ENCODE results near the gene MED12.
A peak's percentile ranks its signal among the peaks of the same experiment; 100 is the strongest.

The MED12 gene

DNA sequence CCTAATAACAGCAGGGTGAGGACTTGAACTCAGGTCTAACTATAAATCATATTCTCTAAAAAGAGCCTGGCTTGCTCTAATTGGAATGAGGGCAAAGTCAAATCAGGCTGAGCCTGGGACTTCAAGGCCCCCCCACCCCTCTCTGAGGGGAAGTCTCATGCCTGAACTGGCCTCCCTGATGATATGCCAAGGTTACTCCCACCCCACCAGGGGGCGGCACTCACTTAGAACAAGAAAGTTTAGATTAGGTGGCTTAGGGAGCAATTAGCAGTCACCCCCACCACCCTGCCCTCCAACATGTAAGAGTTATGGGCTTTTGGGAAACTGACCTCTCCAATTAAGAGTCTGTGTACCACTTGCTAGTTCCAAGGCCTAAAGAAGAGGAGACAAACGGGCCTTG lies 20.1 kb upstream of the MED12 start:
- peaks cover 14% of the 10 kb centered on the region for H3K27me3 ChIP-seq (ENCODE audit: control insufficient read depth, insufficient read depth, low read length)
- H3K27ac ChIP-seq (ENCODE audit: low read length), result no peak overlapping the region
- no peak overlapping the region for H3K4me3 ChIP-seq (ENCODE audit: low read length)
- H3K4me1 ChIP-seq (ENCODE audit: control insufficient read depth, low read depth, low read length), result peaks cover 7% of the 10 kb centered on the region
- no peak overlapping the region for H3K9ac ChIP-seq (ENCODE audit: low read length)
- H3K36me3 ChIP-seq (ENCODE audit: control insufficient read depth, low read depth, low read length), result no peaks in the 10 kb centered on the region
- no peaks in the 10 kb centered on the region for H3K9me3 ChIP-seq (ENCODE audit: control insufficient read depth, low read depth, low read length)

- peak overlapping the region; percentile 17 for H3K4me3 ChIP-seq (ENCODE audit: low read length)
- no peak overlapping the region for H3K9ac ChIP-seq (ENCODE audit: low read length)
- H3K27me3 ChIP-seq (ENCODE audit: control insufficient read depth, insufficient read depth, low read length), result peaks cover 14% of the 10 kb centered on the region
- H3K9me3 ChIP-seq (ENCODE audit: control insufficient read depth, low read depth, low read length), result no peaks in the 10 kb centered on the region
- no peaks in the 10 kb centered on the region for H3K36me3 ChIP-seq (ENCODE audit: control insufficient read depth, low read depth, low read length)
- H3K27ac ChIP-seq (ENCODE audit: low read length), result no peak overlapping the region
- peaks cover 10% of the 10 kb centered on the region for H3K4me1 ChIP-seq (ENCODE audit: control insufficient read depth, low read depth, low read length)
Measured at GRCh38 chrX:71098951-71099506, 19.4 kb upstream of the MED12 start.

DNA sequence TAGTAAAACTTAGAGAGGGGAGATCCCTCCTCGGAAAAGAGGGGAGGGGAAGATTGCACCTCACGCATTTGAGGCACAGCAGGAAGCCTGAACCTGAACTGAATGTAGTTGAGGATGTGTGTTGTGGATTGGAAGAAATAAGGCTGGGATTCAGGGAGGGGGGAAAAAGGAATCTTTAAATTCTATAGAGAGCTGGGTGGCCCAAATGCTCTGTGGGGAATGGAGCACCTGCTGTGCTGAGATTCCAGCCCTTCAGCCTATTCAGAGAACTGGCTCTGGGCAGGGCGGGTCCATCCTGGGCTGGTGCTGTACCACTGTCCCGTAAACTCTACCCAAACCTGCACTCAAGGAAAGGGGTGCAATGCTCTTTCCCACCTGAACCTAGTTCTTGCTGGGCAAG lies 18.7 kb upstream of the MED12 start:
- Histone ChIP-seq H3K9me3 (ENCODE audit: control insufficient read depth, low read depth, low read length) (no peaks in the 10 kb centered on the region), H3K27me3 (ENCODE audit: control insufficient read depth, insufficient read depth, low read length) (peaks cover 14% of the 10 kb centered on the region), H3K9ac (ENCODE audit: low read length) (no peak overlapping the region), H3K36me3 (ENCODE audit: control insufficient read depth, low read depth, low read length) (no peaks in the 10 kb centered on the region), H3K27ac (ENCODE audit: low read length) (no peak overlapping the region), H3K4me1 (ENCODE audit: control insufficient read depth, low read depth, low read length) (peaks cover 10% of the 10 kb centered on the region), H3K4me3 (ENCODE audit: low read length) (peak overlapping the region; percentile 17)

DNA sequence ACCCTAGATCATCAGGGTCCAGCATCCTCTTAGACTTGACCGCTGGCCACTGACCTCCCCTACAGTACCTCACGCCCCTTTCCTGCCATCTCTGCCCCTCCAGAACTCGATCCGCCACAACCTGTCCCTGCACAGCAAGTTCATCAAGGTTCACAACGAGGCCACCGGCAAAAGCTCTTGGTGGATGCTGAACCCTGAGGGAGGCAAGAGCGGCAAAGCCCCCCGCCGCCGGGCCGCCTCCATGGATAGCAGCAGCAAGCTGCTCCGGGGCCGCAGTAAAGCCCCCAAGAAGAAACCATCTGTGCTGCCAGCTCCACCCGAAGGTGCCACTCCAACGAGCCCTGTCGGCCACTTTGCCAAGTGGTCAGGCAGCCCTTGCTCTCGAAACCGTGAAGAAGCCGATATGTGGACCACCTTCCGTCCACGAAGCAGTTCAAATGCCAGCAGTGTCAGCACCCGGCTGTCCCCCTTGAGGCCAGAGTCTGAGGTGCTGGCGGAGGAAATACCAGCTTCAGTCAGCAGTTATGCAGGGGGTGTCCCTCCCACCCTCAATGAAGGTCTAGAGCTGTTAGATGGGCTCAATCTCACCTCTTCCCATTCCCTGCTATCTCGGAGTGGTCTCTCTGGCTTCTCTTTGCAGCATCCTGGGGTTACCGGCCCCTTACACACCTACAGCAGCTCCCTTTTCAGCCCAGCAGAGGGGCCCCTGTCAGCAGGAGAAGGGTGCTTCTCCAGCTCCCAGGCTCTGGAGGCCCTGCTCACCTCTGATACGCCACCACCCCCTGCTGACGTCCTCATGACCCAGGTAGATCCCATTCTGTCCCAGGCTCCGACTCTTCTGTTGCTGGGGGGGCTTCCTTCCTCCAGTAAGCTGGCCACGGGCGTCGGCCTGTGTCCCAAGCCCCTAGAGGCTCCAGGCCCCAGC lies 17.6 kb upstream of the MED12 start:
- Histone ChIP-seq H3K4me3 (ENCODE audit: low read length) (no peak overlapping the region), H3K27me3 (ENCODE audit: control insufficient read depth, insufficient read depth, low read length) (peaks cover 14% of the 10 kb centered on the region), H3K36me3 (ENCODE audit: control insufficient read depth, low read depth, low read length) (no peaks in the 10 kb centered on the region), H3K9ac (ENCODE audit: low read length) (no peak overlapping the region), H3K27ac (ENCODE audit: low read length) (no peak overlapping the region), H3K9me3 (ENCODE audit: control insufficient read depth, low read depth, low read length) (no peaks in the 10 kb centered on the region), H3K4me1 (ENCODE audit: control insufficient read depth, low read depth, low read length) (peaks cover 10% of the 10 kb centered on the region)

GRCh38 chrX:71102292-71102691 lies 16.1 kb upstream of the MED12 start:
- H3K27ac ChIP-seq (ENCODE audit: low read length), result no peak overlapping the region
- peaks cover 8% of the 10 kb centered on the region for H3K27me3 ChIP-seq (ENCODE audit: control insufficient read depth, insufficient read depth, low read length)
- no peak overlapping the region for H3K4me3 ChIP-seq (ENCODE audit: low read length)
- H3K9me3 ChIP-seq (ENCODE audit: control insufficient read depth, low read depth, low read length), result peaks cover 2% of the 10 kb centered on the region
- peaks cover 10% of the 10 kb centered on the region for H3K4me1 ChIP-seq (ENCODE audit: control insufficient read depth, low read depth, low read length)
- no peaks in the 10 kb centered on the region for H3K36me3 ChIP-seq (ENCODE audit: control insufficient read depth, low read depth, low read length)
- H3K9ac ChIP-seq (ENCODE audit: low read length), result no peak overlapping the region

- Histone ChIP-seq H3K9ac (ENCODE audit: low read length) (peak overlapping the region; percentile 37), H3K27me3 (ENCODE audit: control insufficient read depth, insufficient read depth, low read length) (no peaks in the 10 kb centered on the region), H3K27ac (ENCODE audit: low read length) (no peak overlapping the region), H3K4me3 (ENCODE audit: low read length) (peak overlapping the region; percentile 42), H3K4me1 (ENCODE audit: control insufficient read depth, low read depth, low read length) (peaks cover 7% of the 10 kb centered on the region), H3K9me3 (ENCODE audit: control insufficient read depth, low read depth, low read length) (peaks cover 4% of the 10 kb centered on the region), H3K36me3 (ENCODE audit: control insufficient read depth, low read depth, low read length) (no peaks in the 10 kb centered on the region)
Measured at GRCh38 chrX:71103110-71103983, 15.0 kb upstream of the MED12 start.

- Histone ChIP-seq H3K27me3 (ENCODE audit: control insufficient read depth, insufficient read depth, low read length) (no peaks in the 10 kb centered on the region), H3K4me3 (ENCODE audit: low read length) (no peak overlapping the region), H3K36me3 (ENCODE audit: control insufficient read depth, low read depth, low read length) (no peaks in the 10 kb centered on the region), H3K9ac (ENCODE audit: low read length) (no peak overlapping the region), H3K27ac (ENCODE audit: low read length) (no peak overlapping the region), H3K9me3 (ENCODE audit: control insufficient read depth, low read depth, low read length) (peaks cover 12% of the 10 kb centered on the region), H3K4me1 (ENCODE audit: control insufficient read depth, low read depth, low read length) (peaks cover 3% of the 10 kb centered on the region)
Measured at GRCh38 chrX:71105628-71106027, 12.8 kb upstream of the MED12 start.

GRCh38 chrX:71106427-71106826 lies 12.0 kb upstream of the MED12 start, which contains the start of gene CXorf65:
Gene CXorf65, minus strand, starts transcription at chrX:71106740. Its CDS starts 184 bp downstream, at chrX:71106556.
- Histone ChIP-seq H3K36me3 (ENCODE audit: control insufficient read depth, low read depth, low read length) (no peaks in the 10 kb centered on the region), H3K4me1 (ENCODE audit: control insufficient read depth, low read depth, low read length) (peaks cover 3% of the 10 kb centered on the region), H3K27ac (ENCODE audit: low read length) (no peak within 1 kb of the TSS), H3K27me3 (ENCODE audit: control insufficient read depth, insufficient read depth, low read length) (no peaks in the 10 kb centered on the region), H3K9ac (ENCODE audit: low read length) (no peak within 1 kb of the TSS), H3K4me3 (ENCODE audit: low read length) (no peak within 1 kb of the TSS), H3K9me3 (ENCODE audit: control insufficient read depth, low read depth, low read length) (peaks cover 12% of the 10 kb centered on the region)

DNA sequence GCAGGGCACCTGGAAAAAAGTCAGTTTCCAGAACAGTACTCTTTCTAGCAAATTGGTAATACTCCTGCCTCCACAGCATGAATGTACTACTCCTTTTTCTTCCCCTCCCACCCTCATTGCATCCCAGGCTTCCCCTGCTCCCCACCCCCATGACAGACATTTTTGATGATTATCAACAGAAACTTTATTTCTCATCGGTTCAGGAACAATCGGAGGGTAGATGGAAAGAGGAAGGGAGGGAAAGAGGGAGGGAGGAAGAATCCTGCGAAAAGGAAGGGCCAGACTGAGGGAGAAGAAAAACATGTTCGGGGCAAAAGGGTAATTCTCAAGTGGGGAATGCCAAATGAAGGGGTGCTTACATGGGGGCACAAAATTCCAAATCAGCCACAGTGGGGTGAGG lies 11.2 kb upstream of the MED12 start:
- Histone ChIP-seq H3K4me1 (ENCODE audit: control insufficient read depth, low read depth, low read length) (peaks cover 3% of the 10 kb centered on the region), H3K27ac (ENCODE audit: low read length) (no peak overlapping the region), H3K36me3 (ENCODE audit: control insufficient read depth, low read depth, low read length) (no peaks in the 10 kb centered on the region), H3K27me3 (ENCODE audit: control insufficient read depth, insufficient read depth, low read length) (no peaks in the 10 kb centered on the region), H3K9me3 (ENCODE audit: control insufficient read depth, low read depth, low read length) (peaks cover 12% of the 10 kb centered on the region), H3K9ac (ENCODE audit: low read length) (no peak overlapping the region), H3K4me3 (ENCODE audit: low read length) (no peak overlapping the region)

DNA sequence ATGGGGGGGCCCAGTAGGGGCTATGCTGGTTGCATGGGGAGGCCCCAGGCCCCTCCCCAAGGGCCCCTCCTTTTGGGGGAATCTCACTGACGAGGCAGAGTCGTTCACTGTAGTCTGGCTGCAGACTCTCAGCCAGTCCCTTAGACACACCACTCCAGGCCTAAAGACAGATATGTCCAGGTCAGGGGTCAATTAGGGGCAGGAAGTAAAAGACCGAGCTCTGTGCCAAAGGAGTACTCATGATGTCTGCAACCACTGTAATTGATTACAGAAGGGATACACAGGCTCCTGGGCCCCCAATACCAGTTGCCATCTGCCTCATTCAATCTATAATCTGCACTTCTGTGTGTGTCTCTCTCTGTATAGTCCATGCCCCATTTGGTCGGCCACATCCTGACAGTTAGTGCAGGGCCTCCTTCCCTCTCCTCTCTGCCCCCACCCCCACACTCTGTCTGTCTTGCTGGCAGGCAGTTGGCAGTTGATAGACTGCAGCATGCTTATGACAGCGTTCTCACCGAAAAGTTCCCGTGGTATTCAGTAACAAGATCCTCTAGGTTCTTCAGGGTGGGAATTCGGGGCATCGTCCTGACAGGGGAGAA lies 10.5 kb upstream of the MED12 start:
- Histone ChIP-seq H3K9ac (ENCODE audit: low read length) (no peak overlapping the region), H3K4me3 (ENCODE audit: low read length) (no peak overlapping the region), H3K36me3 (ENCODE audit: control insufficient read depth, low read depth, low read length) (no peaks in the 10 kb centered on the region), H3K4me1 (ENCODE audit: control insufficient read depth, low read depth, low read length) (peaks cover 3% of the 10 kb centered on the region), H3K9me3 (ENCODE audit: control insufficient read depth, low read depth, low read length) (peaks cover 12% of the 10 kb centered on the region), H3K27ac (ENCODE audit: low read length) (no peak overlapping the region), H3K27me3 (ENCODE audit: control insufficient read depth, insufficient read depth, low read length) (no peaks in the 10 kb centered on the region)

DNA sequence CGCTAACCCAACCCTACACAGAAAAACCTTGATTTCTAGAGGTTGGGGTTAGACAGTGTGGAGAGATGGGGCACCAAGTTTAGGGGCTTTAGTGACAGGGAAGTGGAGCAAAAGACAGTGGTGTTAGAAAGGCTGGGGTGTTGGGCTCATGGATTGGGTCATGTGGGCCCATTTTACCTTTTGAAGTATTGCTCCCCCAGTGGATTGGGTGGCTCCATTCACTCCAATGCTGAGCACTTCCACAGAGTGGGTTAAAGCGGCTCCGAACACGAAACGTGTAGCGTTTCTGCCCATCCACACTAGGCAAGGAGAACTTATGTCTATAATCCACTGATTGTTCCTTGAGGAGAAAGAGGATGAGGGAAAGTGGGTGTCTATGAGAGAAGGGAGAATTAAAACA lies 9.3 kb upstream of the MED12 start:
- Histone ChIP-seq H3K9me3 (ENCODE audit: control insufficient read depth, low read depth, low read length) (peaks cover 12% of the 10 kb centered on the region), H3K4me1 (ENCODE audit: control insufficient read depth, low read depth, low read length) (no peaks in the 10 kb centered on the region), H3K36me3 (ENCODE audit: control insufficient read depth, low read depth, low read length) (no peaks in the 10 kb centered on the region), H3K27me3 (ENCODE audit: control insufficient read depth, insufficient read depth, low read length) (no peaks in the 10 kb centered on the region), H3K27ac (ENCODE audit: low read length) (no peak overlapping the region), H3K4me3 (ENCODE audit: low read length) (no peak overlapping the region), H3K9ac (ENCODE audit: low read length) (no peak overlapping the region)

Data from iPS-18a (cell line).